Measurements from ENCODE around the gene BTBD8.

DNA sequence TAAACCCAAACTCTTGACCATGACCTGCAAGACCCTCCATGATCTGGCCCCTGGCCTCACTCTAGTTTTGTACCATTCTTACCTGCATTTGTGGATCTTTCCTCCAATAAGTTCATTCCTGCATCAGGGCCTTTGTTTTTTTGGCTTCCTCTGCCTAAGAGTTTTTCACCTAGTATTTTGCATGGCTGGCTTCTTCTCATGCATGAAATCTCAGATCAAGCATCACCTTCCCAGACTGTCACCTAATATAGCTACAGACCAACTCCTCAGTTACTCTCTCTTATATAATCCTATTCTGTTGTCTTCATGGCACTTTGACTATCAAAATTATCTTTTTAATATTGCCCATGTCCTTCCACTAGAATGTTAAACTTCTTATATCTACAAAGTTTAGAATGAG is 54.2 kb downstream of the BTBD8 start:
- no peak for TF ChIP-seq CTCF (conservative IDR thresholded peaks at IDR 0.05; ENCODE audit: low read depth, low read length)
- TF ChIP-seq EZH2 (IDR thresholded peaks at IDR 0.05; ENCODE audit: low read length, unreplicated experiment), result no peak
